WERI-Rb-1 (cell line): ENCODE measurements around the gene ARIH2.

Experiments used
- DNase-seq: peaks from one replicate; pipeline ENCODE4 v3.0.0-alpha.2; 2020
- H3K27ac ChIP-seq: fragments of 250-450 bp; sonication (Bioruptor Pico); 2 replicates; pipeline ENCODE4 v1.5.1; 2020; ENCODE audit warnings: mild to moderate bottlenecking, moderate library complexity
- H3K27me3 ChIP-seq: fragments of 250-450 bp; sonication (Bioruptor Pico); 2 replicates; pipeline ENCODE4 v1.5.1; 2021; ENCODE audit warnings: mild to moderate bottlenecking, low read depth, moderate library complexity; ENCODE audit not compliant: insufficient read depth, severe bottlenecking
- H3K36me3 ChIP-seq: fragments of 250-450 bp; sonication (Bioruptor Pico); 2 replicates; pipeline ENCODE4 v1.5.1; 2020; ENCODE audit warnings: mild to moderate bottlenecking, moderate library complexity
- H3K4me3 ChIP-seq: 2 replicates; pipeline ENCODE4 v1.5.1; 2011; ENCODE audit warnings: low read depth, mild to moderate bottlenecking, control low read depth, low read length
- H3K9me3 ChIP-seq: fragments of 250-450 bp; sonication (Bioruptor Pico); 2 replicates; pipeline ENCODE4 v1.5.1; 2021; ENCODE audit warnings: mild to moderate bottlenecking, moderate library complexity; ENCODE audit not compliant: severe bottlenecking
- TF ChIP-seq, protein P1 (sequence below): IDR thresholded peaks from 2 replicates; pipeline ENCODE4 v1.5.1; 2011; ENCODE audit warnings: low read depth, mild to moderate bottlenecking, control low read depth, inconsistent platforms, low read length

ARIH2 gene

DNA sequence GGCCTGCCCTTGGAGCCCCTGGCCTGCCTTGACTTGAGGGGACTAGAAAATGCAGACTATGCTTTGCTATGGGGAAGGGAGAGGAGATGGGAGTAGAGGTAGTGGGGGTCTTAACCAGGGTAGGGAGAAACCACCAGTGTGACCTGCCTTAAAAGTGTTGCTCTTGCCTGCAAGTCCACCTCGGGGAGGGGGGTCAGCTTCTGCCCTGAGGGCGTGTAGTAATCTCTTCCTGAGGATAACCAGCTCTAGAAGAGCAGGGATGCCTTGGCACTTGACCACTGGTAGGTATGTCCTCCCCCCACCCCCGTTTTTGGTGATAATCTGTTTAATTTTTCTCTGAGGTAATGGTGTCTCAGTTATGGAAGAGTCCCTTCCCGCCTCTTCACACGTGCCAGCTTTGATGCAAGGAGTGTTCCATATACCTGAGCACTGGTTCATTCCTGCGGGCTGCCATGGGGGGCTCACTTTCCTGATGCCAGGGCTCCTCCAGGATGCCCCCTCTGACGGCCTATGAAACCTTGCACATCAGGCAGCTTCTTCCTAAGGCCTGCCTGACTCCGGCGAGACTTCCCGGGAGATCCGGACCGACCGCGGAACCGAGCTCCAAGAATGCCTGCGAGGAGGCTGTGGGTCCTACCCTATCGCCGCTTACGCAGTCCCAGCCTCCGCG lies 70.6 kb downstream of the ARIH2 start:
- no peaks in the 10 kb centered on the region for H3K9me3 ChIP-seq
- H3K27ac ChIP-seq, result peak overlapping the region; percentile 90
- no peak for DNase-seq
- peak overlapping the region; percentile 49 for H3K4me3 ChIP-seq
- H3K27me3 ChIP-seq, result no peaks in the 10 kb centered on the region
- TF ChIP-seq, protein P1, sequence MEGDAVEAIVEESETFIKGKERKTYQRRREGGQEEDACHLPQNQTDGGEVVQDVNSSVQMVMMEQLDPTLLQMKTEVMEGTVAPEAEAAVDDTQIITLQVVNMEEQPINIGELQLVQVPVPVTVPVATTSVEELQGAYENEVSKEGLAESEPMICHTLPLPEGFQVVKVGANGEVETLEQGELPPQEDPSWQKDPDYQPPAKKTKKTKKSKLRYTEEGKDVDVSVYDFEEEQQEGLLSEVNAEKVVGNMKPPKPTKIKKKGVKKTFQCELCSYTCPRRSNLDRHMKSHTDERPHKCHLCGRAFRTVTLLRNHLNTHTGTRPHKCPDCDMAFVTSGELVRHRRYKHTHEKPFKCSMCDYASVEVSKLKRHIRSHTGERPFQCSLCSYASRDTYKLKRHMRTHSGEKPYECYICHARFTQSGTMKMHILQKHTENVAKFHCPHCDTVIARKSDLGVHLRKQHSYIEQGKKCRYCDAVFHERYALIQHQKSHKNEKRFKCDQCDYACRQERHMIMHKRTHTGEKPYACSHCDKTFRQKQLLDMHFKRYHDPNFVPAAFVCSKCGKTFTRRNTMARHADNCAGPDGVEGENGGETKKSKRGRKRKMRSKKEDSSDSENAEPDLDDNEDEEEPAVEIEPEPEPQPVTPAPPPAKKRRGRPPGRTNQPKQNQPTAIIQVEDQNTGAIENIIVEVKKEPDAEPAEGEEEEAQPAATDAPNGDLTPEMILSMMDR, result no peak
- H3K36me3 ChIP-seq, result peaks cover 40% of the 10 kb centered on the region

DNA sequence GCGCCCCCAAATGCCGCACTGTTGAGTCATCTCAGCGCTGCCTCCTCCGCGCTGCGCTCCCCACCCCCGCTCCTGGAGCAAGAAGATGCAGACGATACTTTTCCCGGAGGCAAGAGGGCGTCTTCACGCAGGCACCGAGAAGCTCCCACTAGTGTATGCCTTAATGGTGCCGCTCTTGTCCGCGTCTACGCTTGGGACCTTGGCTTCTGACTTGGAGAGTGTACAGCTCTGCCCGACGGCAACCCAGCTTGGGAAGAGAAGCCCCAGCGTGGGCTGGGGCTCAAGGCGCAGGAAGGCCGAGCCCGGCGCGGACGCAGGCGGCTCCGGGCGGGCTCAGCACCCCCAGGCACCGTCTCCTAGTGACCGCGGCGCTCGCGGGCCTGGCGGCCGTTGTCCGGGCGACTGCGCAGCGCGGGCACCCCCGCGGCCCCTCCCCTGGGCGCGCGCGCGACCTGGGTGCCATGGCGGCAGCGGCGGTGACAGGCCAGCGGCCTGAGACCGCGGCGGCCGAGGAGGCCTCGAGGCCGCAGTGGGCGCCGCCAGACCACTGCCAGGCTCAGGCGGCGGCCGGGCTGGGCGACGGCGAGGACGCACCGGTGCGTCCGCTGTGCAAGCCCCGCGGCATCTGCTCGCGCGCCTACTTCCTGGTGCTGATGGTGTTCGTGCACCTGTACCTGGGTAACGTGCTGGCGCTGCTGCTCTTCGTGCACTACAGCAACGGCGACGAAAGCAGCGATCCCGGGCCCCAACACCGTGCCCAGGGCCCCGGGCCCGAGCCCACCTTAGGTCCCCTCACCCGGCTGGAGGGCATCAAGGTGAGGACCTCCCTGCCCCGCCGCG lies 71.4 kb downstream of the ARIH2 start, which contains the start of gene P4HTM:
TSS of gene P4HTM (plus strand) at position 446 of the 840 bp plus-strand sequence. CDS start at position 462, 16 bp downstream.
- H3K4me3 ChIP-seq, result peak within 1 kb of the TSS; percentile 69
- H3K27me3 ChIP-seq, result no peaks in the 10 kb centered on the region
- no peaks in the 10 kb centered on the region for H3K9me3 ChIP-seq
- DNase-seq, result peak; percentile 82
- H3K36me3 ChIP-seq, result peaks cover 38% of the 10 kb centered on the region
- H3K27ac ChIP-seq, result peak within 1 kb of the TSS; percentile 90
- TF ChIP-seq, protein P1, result peak; percentile 53

DNA sequence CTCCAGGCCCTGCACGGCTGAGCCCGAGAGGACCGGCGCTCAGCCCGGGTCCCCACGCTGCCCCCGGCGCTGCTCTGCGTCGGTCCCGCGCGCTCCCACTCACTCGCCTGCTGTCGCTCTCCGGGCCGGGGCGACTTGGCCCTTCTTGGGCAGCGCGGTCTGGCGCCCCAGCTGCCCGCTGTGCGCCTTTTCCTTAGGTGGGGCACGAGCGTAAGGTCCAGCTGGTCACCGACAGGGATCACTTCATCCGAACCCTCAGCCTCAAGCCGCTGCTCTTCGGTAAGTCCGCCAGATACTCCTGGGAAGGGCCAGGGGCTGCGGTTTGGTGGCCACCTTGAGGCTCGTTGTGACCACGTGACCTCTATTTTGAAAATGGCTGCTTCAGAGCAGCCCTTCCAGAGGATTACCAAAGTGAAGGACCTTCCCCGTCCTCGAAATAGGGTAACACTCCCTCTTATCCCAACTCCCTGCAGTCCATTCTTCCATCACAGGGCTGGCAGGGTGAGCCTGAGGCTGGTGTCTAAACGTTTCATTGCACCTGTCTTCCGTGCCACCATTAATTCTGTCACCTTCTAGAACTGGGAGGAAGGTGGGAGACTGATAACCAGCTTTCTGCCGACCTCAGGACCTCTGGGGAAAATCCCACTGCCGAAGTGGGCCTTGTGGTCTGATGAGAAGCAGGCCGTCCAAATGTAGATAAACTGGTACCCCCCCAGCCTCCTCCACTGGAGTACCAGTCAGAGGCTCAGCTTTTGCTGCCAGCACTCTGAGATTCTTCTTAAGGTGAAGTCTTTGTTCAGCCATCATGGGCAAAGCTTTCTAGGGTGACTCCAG lies 72.2 kb downstream of the ARIH2 start:
- TF ChIP-seq, protein P1, result no peak
- DNase-seq, result peak; percentile 62
- no peaks in the 10 kb centered on the region for H3K27me3 ChIP-seq
- peak overlapping the region; percentile 90 for H3K27ac ChIP-seq
- no peaks in the 10 kb centered on the region for H3K9me3 ChIP-seq
- H3K4me3 ChIP-seq, result peak overlapping the region; percentile 69
- H3K36me3 ChIP-seq, result peaks cover 34% of the 10 kb centered on the region

DNA sequence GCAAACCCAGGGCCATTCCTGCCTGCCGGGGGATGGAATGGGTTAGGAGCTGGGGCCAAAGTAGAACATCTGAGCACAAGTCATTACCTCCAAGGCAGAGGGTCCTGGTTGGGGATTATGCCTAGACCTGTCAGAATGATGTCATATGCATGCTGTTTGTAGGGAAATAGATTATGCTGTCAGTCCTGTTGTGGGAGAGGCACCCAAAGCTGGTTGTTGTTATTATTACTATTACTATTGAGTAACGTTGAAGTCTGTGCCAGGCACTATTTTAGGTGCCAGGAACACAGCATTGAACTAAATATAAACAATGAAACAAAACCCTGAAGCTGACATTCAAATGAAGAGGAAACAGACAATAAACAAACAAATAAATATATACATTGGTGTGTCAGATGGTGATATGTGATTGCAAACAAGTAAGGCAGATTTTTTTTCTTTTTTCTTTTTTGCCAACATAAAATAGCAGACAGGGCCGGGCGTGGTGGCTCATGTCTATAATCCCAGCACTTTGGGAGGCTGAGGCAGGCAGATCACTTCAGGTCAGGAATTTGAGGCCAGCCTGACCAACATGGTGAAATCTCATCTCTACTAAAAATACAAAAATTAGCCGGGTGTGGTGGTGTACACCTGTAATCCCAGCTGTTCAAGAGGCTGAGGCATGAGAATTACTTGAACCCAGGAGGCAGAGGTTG lies 73.4 kb downstream of the ARIH2 start:
- H3K27ac ChIP-seq, result no peak overlapping the region

DNA sequence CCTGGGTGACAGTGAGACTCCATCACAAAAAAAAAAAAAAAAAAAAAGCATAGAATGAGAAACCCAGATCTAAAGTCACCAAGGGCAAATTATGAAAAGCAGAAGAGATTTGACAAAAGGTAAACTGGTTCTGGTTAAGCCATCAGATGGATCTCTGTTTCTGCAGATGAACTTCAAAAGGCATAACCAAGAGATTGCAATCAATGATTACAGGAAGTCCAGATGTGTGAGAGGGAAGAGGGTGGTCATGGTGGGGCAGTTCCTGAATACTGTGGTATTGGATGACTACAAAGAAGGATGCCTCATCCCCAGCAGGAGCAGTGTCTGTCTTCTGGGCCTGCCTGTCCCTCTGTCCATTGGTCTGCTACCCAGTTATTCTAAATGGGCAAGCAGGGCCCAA lies 75.2 kb downstream of the ARIH2 start:
- Histone ChIP-seq H3K9me3 (no peaks in the 10 kb centered on the region), H3K36me3 (peaks cover 28% of the 10 kb centered on the region), H3K4me3 (no peak overlapping the region), H3K27me3 (no peaks in the 10 kb centered on the region), H3K27ac (no peak overlapping the region)
- DNase-seq, result no peak
- TF ChIP-seq, protein P1, result no peak

More for the DNA sequence above, 73.4 kb downstream of the ARIH2 start:
- H3K9me3 ChIP-seq, result no peaks in the 10 kb centered on the region
- peaks cover 29% of the 10 kb centered on the region for H3K36me3 ChIP-seq
- no peak for DNase-seq
- H3K4me3 ChIP-seq, result no peak overlapping the region
- H3K27me3 ChIP-seq, result no peaks in the 10 kb centered on the region
- TF ChIP-seq, protein P1, result no peak
